Neuronal stem cell (in vitro differentiated cells): ENCODE data around the gene GPC5.

Source experiments
- DNase-seq: peaks from one replicate; pipeline ENCODE4 v3.0.0-alpha.2; 2013; ENCODE audit warnings: low spot score
- H2AFZ ChIP-seq: one replicate; pipeline ENCODE4 v1.6.1; 2013; ENCODE audit warnings: mild to moderate bottlenecking, low read length, inconsistent platforms
- H2AK5ac ChIP-seq: 2 replicates; pipeline ENCODE4 v1.6.1; 2013; ENCODE audit warnings: low read depth, mild to moderate bottlenecking, inconsistent platforms, low read length, moderate library complexity, mixed read lengths
- H2BK120ac ChIP-seq: 2 replicates; pipeline ENCODE4 v1.6.1; 2013; ENCODE audit warnings: low read depth, mild to moderate bottlenecking, inconsistent platforms, low read length, moderate library complexity, mixed read lengths
- H2BK12ac ChIP-seq: one replicate; pipeline ENCODE4 v1.6.1; 2013; ENCODE audit warnings: low read length, inconsistent platforms
- H2BK15ac ChIP-seq: 2 replicates; pipeline ENCODE4 v1.6.1; 2013; ENCODE audit warnings: mild to moderate bottlenecking, low read length, inconsistent platforms, mixed read lengths
- H2BK5ac ChIP-seq: one replicate; pipeline ENCODE4 v1.6.1; 2013; ENCODE audit warnings: inconsistent platforms, mild to moderate bottlenecking, low read length, moderate library complexity
- H3K14ac ChIP-seq: one replicate; pipeline ENCODE4 v1.6.1; 2013; ENCODE audit warnings: low read length, inconsistent platforms
- H3K18ac ChIP-seq: 2 replicates; pipeline ENCODE4 v1.6.1; 2013; ENCODE audit warnings: low read length, inconsistent platforms
- H3K23ac ChIP-seq: 2 replicates; pipeline ENCODE4 v1.6.1; 2013; ENCODE audit warnings: low read depth, mild to moderate bottlenecking, mixed read lengths, low read length, inconsistent platforms; ENCODE audit not compliant: poor library complexity
- H3K27ac ChIP-seq: replicated peaks from 3 replicates; pipeline ENCODE4 v1.5.1; 2013; ENCODE audit warnings: low read length, inconsistent platforms
- H3K27me3 ChIP-seq, 3 experiments: 2 replicates each; pipeline ENCODE4 v1.6.1; 2013; ENCODE audit warnings: low read length in 3 of 3, mild to moderate bottlenecking in 2 of 3, inconsistent platforms in 1 of 3, low read depth in 1 of 3, mixed read lengths in 1 of 3, moderate library complexity in 1 of 3; ENCODE audit not compliant: control insufficient read depth in 3 of 3, insufficient read depth in 3 of 3
- H3K36me3 ChIP-seq, 2 donors: replicated peaks in 1 of 2; 2 replicates each; pipeline ENCODE4 v1.6.1; 2013; ENCODE audit warnings: low read length in 2 of 2; ENCODE audit not compliant: control insufficient read depth in 2 of 2, insufficient read depth in 2 of 2
- H3K4ac ChIP-seq: 2 replicates; pipeline ENCODE4 v1.6.1; 2013; ENCODE audit warnings: inconsistent platforms, mild to moderate bottlenecking, low read length, moderate library complexity
- H3K4me1 ChIP-seq, 2 donors: 1 replicate in 1 of 2; 2 replicates in 1 of 2; pipeline ENCODE4 v1.6.1; 2013; ENCODE audit warnings: low read length in 2 of 2, low read depth in 1 of 2; ENCODE audit not compliant: control insufficient read depth in 2 of 2, insufficient read depth in 1 of 2
- H3K4me2 ChIP-seq: one replicate; pipeline ENCODE4 v1.6.1; 2013; ENCODE audit warnings: mild to moderate bottlenecking, low read length, inconsistent platforms; ENCODE audit not compliant: insufficient read depth, poor library complexity, severe bottlenecking
- H3K4me3 ChIP-seq, 2 donors: 2 replicates each; pipeline ENCODE4 v1.5.1; 2013; ENCODE audit warnings: low read length in 2 of 2, mild to moderate bottlenecking in 2 of 2, inconsistent platforms in 1 of 2, moderate library complexity in 1 of 2
- H3K79me1 ChIP-seq: one replicate; pipeline ENCODE4 v1.6.1; 2013; ENCODE audit warnings: low read depth, mild to moderate bottlenecking, inconsistent platforms, low read length, moderate library complexity
- H3K9ac ChIP-seq: one replicate; pipeline ENCODE4 v1.6.1; 2013; ENCODE audit warnings: mild to moderate bottlenecking, low read depth, low read length, inconsistent platforms; ENCODE audit not compliant: poor library complexity
- H3K9me3 ChIP-seq, 2 donors: replicated peaks in 1 of 2; 2 replicates each; pipeline versions ENCODE3 to v1.6.1; 2013; ENCODE audit warnings: low read length in 2 of 2, mild to moderate bottlenecking in 2 of 2, inconsistent platforms in 1 of 2, low read depth in 1 of 2, mixed read lengths in 1 of 2, moderate library complexity in 1 of 2; ENCODE audit not compliant: control insufficient read depth in 2 of 2, insufficient read depth in 1 of 2
- H4K8ac ChIP-seq: one replicate; pipeline ENCODE4 v1.6.1; 2013; ENCODE audit warnings: low read depth, mild to moderate bottlenecking, inconsistent platforms, low read length, moderate library complexity
- H4K91ac ChIP-seq: one replicate; pipeline ENCODE4 v1.6.1; 2013; ENCODE audit warnings: low read length, low read depth, mild to moderate bottlenecking, inconsistent platforms; ENCODE audit not compliant: poor library complexity
- WGBS, 2 donors: extraction: QIAGEN DNeasy Blood & Tissue Kit; methylation state at CpG; one replicate each; pipeline ENCODE4 v1.1.7; 2013; ENCODE audit warnings: missing lambda C conversion rate in 2 of 2, mixed read lengths in 1 of 2; ENCODE audit not compliant: insufficient read length in 2 of 2, insufficient replicate concordance in 1 of 2; ENCODE audit errors: extremely low coverage in 2 of 2; 5-methylcytosine and 5-hydroxymethylcytosine counted together

Gene GPC5

DNA sequence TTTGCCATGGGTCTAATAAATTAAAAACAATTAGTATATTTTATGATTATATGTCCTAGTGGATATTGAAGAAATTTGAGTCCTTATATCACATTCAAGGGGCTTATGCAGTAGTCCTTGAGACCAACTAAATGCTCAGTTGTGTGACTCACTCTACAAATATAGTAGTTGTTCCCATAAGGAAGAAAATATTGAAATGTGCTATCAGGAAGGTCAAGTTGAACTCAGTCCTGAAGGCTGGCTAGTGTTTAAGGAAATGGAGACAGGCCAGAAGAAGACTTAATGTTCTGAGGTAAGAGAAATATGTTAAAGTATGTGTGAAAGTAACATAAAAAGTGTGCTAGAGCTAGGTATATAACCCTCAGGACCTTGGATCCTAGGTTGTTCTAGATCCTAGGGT lies 1062.1 kb downstream of the GPC5 start:
- Histone ChIP-seq H3K27me3 (no peaks in the 10 kb centered on the region), H2AK5ac (no peak overlapping the region), H3K9me3 (no peaks in the 10 kb centered on the region), H3K4me1 (no peaks in the 10 kb centered on the region), H3K36me3 (no peaks in the 10 kb centered on the region), H4K8ac (no peak overlapping the region), H3K23ac (no peak overlapping the region), H2BK12ac (no peak overlapping the region), H3K27ac (no peak overlapping the region), H2AFZ (no peak overlapping the region), H3K14ac (no peak overlapping the region), H3K4me3 (no peak overlapping the region), H3K9ac (no peak overlapping the region), H2BK15ac (no peak overlapping the region), H2BK120ac (no peak overlapping the region), H3K4ac (no peak overlapping the region), H3K79me1 (no peaks in the 10 kb centered on the region), H4K91ac (no peak overlapping the region), H2BK5ac (no peak overlapping the region), H3K4me2 (no peak overlapping the region), H3K18ac (no peak overlapping the region)
- DNase-seq: no peak

DNA sequence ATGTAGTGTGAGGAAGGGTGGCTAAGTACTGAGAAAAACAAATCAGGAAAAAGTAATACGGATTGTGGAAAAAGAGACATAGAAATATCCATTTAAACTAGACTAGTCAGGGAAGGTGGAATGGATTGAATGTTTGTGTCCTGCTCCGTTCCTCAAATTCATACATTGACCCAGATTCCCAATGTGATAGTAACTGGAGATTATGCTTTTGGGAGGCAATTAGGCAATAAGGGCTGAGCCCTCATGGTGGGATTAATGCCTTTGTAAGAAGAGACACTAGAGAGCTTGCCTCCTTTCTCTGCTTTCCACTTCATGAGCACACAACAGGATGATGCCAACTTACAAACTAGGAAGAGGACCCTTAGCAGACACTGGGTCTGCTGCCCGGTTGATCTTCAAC lies 1063.0 kb downstream of the GPC5 start:
- Histone ChIP-seq H3K27ac (no peak overlapping the region), H3K9me3 (no peaks in the 10 kb centered on the region), H3K9ac (no peak overlapping the region), H2BK5ac (no peak overlapping the region), H2AFZ (no peak overlapping the region), H3K4me3 (no peak overlapping the region), H3K27me3 (no peaks in the 10 kb centered on the region), H2BK12ac (no peak overlapping the region), H4K91ac (no peak overlapping the region), H3K79me1 (no peaks in the 10 kb centered on the region), H3K4ac (no peak overlapping the region), H3K4me2 (no peak overlapping the region), H3K23ac (no peak overlapping the region), H2BK15ac (no peak overlapping the region), H3K14ac (no peak overlapping the region), H3K4me1 (no peaks in the 10 kb centered on the region), H2BK120ac (no peak overlapping the region), H2AK5ac (no peak overlapping the region), H4K8ac (no peak overlapping the region), H3K18ac (no peak overlapping the region), H3K36me3 (no peaks in the 10 kb centered on the region)
- WGBS, 2 donors: no CpG with 5 or more reads among the region's 3 CpGs
- DNase-seq: no peak

DNA sequence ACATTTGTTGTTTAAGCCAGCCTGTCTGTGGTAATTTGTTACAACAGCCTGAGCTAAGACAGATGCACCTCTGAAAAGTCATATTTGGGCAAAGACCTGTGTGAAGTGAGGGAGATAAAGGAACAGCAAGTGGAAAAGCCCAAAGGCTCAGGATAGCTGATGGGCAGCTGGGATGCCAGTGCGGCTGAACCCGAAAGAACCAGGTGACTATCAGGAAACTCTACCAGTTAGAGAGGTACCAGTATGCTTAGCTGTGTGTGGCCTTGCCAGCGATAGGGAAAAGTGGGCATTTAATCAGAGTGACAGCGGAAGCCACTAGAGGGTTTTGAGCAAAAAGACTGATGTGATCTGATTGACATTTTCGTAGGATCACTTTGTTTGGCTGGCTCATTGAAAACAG lies 1063.4 kb downstream of the GPC5 start:
- no peak overlapping the region for H3K23ac ChIP-seq
- H3K79me1 ChIP-seq: no peaks in the 10 kb centered on the region
- H3K9me3 ChIP-seq: no peaks in the 10 kb centered on the region
- H3K4me3 ChIP-seq: no peak overlapping the region
- no peaks in the 10 kb centered on the region for H3K36me3 ChIP-seq
- no peak overlapping the region for H3K27ac ChIP-seq
- no peaks in the 10 kb centered on the region for H3K27me3 ChIP-seq
- H3K18ac ChIP-seq: no peak overlapping the region
- no peak overlapping the region for H3K14ac ChIP-seq
- H3K4me1 ChIP-seq: no peaks in the 10 kb centered on the region
- H2BK12ac ChIP-seq: no peak overlapping the region
- H3K9ac ChIP-seq: no peak overlapping the region
- no peak overlapping the region for H3K4ac ChIP-seq
- no peak overlapping the region for H3K4me2 ChIP-seq
- no CpG with 5 or more reads among the region's 5 CpGs for WGBS, 2 donors
- no peak overlapping the region for H2AK5ac ChIP-seq
- no peak overlapping the region for H4K8ac ChIP-seq
- no peak overlapping the region for H4K91ac ChIP-seq
- no peak overlapping the region for H2BK5ac ChIP-seq
- DNase-seq: no peak
- no peak overlapping the region for H2BK15ac ChIP-seq
- no peak overlapping the region for H2AFZ ChIP-seq
- no peak overlapping the region for H2BK120ac ChIP-seq

DNA sequence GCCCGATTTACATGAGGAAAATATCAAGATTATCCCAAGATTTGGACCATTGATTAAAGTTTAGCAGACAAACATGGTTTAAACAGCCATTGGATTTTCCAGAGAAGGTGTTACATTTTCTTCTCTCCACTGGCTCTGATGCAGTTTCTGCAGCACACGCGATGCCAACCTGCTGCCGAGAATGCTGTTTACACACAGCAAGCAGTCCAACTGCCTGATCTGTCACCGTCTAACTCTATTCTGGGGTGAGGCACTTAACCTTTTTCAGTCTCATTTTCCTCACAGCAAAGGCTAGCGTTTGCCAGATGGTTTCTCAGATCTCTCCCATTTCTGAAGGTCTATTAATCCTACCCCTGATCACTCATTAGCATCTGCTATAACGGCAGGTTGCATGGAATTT lies 1064.7 kb downstream of the GPC5 start:
- H2BK12ac ChIP-seq: no peak overlapping the region
- H3K4me1 ChIP-seq: no peaks in the 10 kb centered on the region
- H2AFZ ChIP-seq: peak overlapping the region; percentile 74
- no peak overlapping the region for H4K91ac ChIP-seq
- no CpG with 5 or more reads among the region's 7 CpGs for WGBS, 2 donors
- H3K14ac ChIP-seq: no peak overlapping the region
- no peak overlapping the region for H4K8ac ChIP-seq
- no peak overlapping the region for H3K4me3 ChIP-seq
- no peak overlapping the region for H2BK120ac ChIP-seq
- no peak overlapping the region for H3K23ac ChIP-seq
- no peaks in the 10 kb centered on the region for H3K27me3 ChIP-seq
- H2BK5ac ChIP-seq: no peak overlapping the region
- H3K9me3 ChIP-seq: no peaks in the 10 kb centered on the region
- no peaks in the 10 kb centered on the region for H3K79me1 ChIP-seq
- no peak overlapping the region for H2BK15ac ChIP-seq
- no peak overlapping the region for H3K4ac ChIP-seq
- no peak overlapping the region for H3K9ac ChIP-seq
- no peak for DNase-seq
- no peaks in the 10 kb centered on the region for H3K36me3 ChIP-seq
- no peak overlapping the region for H3K4me2 ChIP-seq
- H3K18ac ChIP-seq: no peak overlapping the region
- no peak overlapping the region for H3K27ac ChIP-seq
- H2AK5ac ChIP-seq: no peak overlapping the region
